Left renal cortex interstitium (tissue), 4 donors: Measurements from ENCODE around the gene OR8B4. TPM values are rescaled to one million over a fixed set of nuclear protein-coding genes. Genes with fewer than 3 reads are reported as not detected.
"Not testable (repeated sequence)": the region's sequence is repeated elsewhere in the genome, so short reads cannot be mapped to it uniquely, and the experiment has no call there.

ENCODE experiments used
- DNase-seq, 4 donors: peaks; one replicate each; pipeline ENCODE4 v3.0.0-alpha.2; 2013; ENCODE audit warnings: low read depth in 4 of 4, low spot score in 2 of 4, missing footprints in 1 of 4
- polyA plus RNA-seq, 4 donors: library from polyadenylated mRNA; unstranded; fragments of 120-200 nt; gene quantifications; one replicate each; pipeline ENCODE4 v1.2.1, GENCODE V29; 2013; ENCODE audit not compliant: insufficient read length in 4 of 4

The OR8B4 gene
- polyA plus RNA-seq: not detected

GRCh38 chr11:124424384-124424921 lies at the start of gene OR8B4:
Gene OR8B4 (minus strand): TSS chr11:124424871. CDS start chr11:124424871, 0 bp downstream.
- DNase-seq: no peak

- DNase-seq: no peak
These were observed 49.4 kb upstream of the OR8B4 start for GRCh38 chr11:124474079-124474478.

GRCh38 chr11:124473476-124473875 lies 48.8 kb upstream of the OR8B4 start:
- no peak for DNase-seq

- peak in 1 of 4 donors; percentile 5 for DNase-seq
These were observed 46.0 kb upstream of the OR8B4 start for GRCh38 chr11:124470561-124471227.

GRCh38 chr11:124467381-124467927 lies 42.8 kb upstream of the OR8B4 start:
- no peak for DNase-seq

- no peak for DNase-seq
These were observed 40.7 kb upstream of the OR8B4 start for GRCh38 chr11:124465368-124465767.

- no peak for DNase-seq
These were observed 39.3 kb upstream of the OR8B4 start for GRCh38 chr11:124463990-124464389.

GRCh38 chr11:124463324-124463723 lies 38.7 kb upstream of the OR8B4 start:
- DNase-seq: no peak

GRCh38 chr11:124460459-124460858 lies 35.8 kb upstream of the OR8B4 start:
- DNase-seq: no peak

GRCh38 chr11:124459379-124459778 lies 34.7 kb upstream of the OR8B4 start:
- not testable (repeated sequence) for DNase-seq

- DNase-seq: no peak
These were observed 29.9 kb upstream of the OR8B4 start for GRCh38 chr11:124454552-124454951.

- DNase-seq: no peak
These were observed 22.2 kb upstream of the OR8B4 start for GRCh38 chr11:124446916-124447315.

GRCh38 chr11:124445646-124446150 lies 21.0 kb upstream of the OR8B4 start, which contains the start of gene OR8B8:
Gene OR8B8 (minus strand): TSS chr11:124445696. CDS start chr11:124441085, 4,611 bp downstream.
- DNase-seq: no peak

- no peak for DNase-seq
These were observed 18.2 kb upstream of the OR8B4 start for GRCh38 chr11:124442847-124443246.

- no peak for DNase-seq
These were observed 17.8 kb upstream of the OR8B4 start for GRCh38 chr11:124442442-124442841.

- DNase-seq: no peak
These were observed 16.8 kb upstream of the OR8B4 start for GRCh38 chr11:124441519-124441918.

GRCh38 chr11:124441081-124441480 lies 16.4 kb upstream of the OR8B4 start:
- no peak for DNase-seq

GRCh38 chr11:124440608-124441007 lies 15.9 kb upstream of the OR8B4 start:
- DNase-seq: no peak

GRCh38 chr11:124434699-124435098 lies 10.0 kb upstream of the OR8B4 start:
- DNase-seq: no peak

- no peak for DNase-seq
These were observed 4.9 kb upstream of the OR8B4 start for GRCh38 chr11:124429599-124429998.

- no peak for DNase-seq
These were observed 3.6 kb downstream of the OR8B4 start for GRCh38 chr11:124421043-124421442.
